ENCODE data around the gene PRDM10.

The PRDM10 gene

DNA sequence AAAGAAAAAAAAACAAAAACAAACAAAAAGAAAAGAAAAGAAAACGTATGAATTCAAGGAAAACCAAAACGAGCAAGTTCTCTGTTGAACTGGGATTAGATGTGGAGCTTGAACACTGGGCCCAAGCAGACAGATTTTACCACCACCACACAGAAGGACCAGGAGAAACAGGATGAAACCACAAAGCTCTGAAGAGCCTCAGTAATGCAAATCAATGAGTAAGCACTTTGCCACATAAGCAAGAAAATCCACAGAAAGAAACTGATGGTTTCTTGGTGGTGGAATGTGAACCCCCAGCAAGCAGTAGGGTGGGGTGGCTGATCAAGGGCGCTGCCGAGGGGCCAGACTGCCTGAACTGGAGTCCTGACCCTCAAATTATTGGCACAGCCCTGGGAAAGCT lies 56.4 kb downstream of the PRDM10 start:
- DNase-seq (ENCODE audit: low spot score): peak; percentile 5

DNA sequence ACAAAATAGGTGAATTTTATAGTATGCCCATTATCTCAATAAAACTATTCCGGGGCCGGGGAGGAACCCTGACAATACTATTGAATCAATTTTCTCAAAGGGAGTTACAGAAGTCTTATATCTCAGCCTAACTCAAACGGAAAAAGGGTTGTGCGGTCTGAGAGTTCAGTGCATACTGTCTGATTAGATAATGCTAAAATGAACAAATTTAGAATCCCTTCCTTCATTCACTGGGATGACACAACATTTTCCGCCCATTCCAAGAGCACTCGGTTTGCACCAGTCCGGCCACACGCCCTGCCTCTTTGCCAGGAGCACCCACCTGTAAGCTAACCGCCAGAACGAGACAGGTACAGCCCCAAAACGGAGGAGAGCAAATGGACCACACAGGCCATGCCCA lies 57.3 kb downstream of the PRDM10 start:
- DNase-seq (ENCODE audit: low spot score): no peak

DNA sequence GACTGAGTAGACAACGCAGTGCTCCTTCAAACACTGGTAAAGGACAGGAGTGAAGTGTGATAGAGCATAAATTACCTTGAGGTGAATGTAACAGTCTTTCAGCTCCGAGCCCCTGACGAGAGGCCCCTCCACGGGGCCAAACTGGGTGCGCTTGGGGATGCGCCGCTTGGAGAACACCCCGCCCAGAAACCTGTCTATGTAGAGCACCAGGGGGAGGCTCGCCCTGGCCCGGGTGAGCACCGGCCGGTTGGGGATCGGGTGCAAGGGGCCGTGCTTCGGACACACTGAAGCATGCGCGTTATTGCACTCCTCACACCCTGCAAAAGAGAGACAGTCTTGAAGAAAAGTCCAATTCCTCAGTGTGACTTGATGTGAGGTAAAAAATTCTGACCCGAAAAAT lies 57.9 kb downstream of the PRDM10 start:
- no peak for DNase-seq (ENCODE audit: low spot score)

DNA sequence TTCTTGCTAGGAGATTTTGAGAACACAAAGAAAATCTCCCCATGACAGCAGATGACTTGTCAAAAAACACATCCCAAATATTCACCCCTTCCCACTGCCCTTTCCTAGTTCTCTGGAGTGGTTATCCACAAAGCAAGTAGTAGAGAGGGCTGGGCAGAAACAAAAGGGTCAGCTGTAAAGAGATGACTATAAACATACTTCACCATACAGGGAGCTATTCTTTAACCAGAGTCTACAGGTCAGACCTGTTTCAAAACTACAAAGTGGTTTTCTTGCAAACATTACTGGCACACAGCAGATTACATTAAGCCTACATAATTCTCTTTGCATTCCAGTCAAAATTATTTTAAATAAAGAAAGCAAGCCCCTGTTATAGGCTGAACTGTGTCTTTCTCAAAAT lies 59.6 kb downstream of the PRDM10 start:
- DNase-seq (ENCODE audit: low spot score): no peak

DNA sequence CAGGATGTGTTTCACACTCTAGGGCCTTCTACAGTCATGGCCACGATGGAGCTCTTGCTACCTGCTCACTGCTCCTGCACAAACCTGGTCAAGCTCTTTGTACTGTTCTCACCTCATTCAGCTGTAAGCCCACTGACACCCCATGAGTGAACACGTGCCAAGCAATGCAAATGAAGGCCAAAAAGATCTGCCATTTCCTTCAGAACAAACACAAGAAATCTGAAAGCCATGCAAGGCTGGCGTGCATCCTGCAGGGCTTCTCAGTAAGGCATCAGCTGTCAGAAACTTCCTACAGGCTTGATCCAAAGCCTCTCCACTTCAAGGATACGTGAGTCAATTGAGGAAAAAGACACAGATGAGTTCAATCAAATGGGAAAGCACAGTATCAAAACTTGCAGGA lies 63.1 kb downstream of the PRDM10 start:
- no peak for DNase-seq (ENCODE audit: low spot score)

DNA sequence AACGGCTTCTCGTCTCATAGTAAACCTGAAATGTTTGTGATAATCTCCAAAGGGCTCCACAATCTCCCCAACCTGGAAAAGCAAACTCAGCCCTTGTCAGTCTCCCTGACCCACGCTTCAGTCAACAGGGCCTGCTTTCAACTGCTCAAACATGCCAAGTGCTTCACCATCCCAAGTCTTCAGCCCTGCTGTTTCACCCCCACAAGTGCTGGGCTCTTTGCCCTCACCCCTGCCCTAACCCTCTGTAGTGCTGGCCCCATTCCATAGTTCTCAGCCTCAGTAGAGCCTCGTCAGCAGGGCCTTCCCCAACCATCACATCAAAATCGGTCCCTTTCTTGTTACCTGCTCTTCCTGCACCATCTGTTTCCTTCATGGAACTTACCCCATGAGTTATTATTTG lies 63.9 kb downstream of the PRDM10 start:
- no peak for DNase-seq (ENCODE audit: low spot score)

DNA sequence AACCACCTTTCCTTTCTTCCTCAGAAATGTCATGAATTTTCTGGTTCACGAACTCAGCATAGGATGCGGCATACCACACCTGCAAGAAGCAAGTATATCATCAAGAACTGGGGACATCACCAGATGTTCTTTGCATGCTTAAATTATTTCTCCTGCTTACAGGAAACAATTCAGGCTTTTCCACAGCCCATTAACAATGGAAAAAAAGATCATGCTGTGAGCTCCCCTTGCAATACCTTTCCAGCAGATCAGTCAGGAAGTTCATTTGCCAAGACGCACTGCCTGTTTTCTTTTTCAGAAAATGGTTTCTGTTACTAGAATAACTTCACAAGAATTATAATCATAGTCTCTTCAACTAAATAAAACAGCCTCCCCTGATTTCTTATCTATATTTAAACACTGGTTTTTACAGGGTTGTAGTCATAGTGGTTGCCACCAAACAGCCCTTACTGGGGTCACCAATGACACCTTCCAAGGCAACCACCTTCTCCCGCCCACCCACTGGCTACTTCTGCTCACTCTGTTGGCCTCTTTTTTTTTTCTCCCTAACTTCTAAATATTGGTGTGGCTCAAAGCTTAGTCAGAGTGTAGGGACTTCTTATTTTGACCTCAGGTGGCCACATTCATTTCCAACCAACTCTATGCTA lies 64.9 kb downstream of the PRDM10 start:
- no peak for DNase-seq (ENCODE audit: low spot score)

DNA sequence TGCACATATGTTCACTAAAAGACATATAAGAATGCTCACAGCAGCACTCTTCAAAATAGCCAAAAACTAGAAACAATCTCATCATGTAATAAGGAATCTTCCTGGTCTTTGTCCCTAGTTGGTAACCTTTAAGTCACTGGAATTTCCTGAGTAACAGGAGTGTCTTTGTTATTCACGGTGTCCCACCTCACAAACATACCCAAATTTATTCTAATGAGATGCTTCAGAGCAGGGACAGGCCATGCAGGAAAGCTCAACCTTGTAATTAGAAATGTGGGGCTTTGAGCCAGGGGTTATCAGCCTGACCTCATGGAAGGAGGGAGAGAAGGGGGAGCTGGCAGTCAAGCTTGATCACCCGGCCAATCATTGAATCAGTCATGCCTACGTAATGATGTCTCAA lies 66.9 kb downstream of the PRDM10 start:
- DNase-seq (ENCODE audit: low spot score): no peak

DNA sequence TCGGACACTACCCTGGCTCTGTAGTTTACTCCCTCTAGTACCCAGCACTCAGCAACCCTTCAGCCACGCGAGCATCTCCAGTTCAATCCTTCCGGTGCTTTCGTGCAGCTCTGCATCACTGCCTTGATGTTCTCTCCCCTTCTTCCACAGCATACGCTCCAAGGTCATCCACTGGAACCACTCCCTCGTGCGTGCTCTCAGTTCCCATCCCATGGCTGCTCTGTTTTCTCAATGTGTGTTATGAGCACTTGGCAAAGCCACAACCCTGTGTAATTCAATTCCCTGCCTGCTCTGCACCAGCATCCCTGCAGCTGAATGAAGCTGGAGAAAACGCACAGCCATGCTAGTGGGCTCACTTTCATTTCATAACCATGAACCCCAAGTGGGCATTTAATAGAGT lies 68.7 kb downstream of the PRDM10 start:
- DNase-seq (ENCODE audit: low spot score): no peak

DNA sequence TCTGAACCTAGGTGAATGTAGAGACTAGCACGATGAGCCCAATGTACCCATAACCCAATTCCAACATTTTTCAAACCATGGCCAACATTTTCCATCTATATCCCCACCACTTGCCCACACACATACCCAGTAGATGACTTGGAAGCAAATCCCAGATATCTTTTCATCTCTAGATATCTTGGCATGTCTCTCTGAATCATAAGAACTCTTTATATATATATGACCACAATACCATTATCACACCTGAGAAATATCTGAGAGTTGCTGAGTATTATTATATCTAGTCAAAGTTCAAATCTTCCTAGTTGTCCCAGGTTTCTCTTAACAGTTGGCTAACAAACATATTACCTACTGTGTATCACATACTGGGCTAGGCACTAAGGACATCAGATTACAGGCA lies 69.4 kb downstream of the PRDM10 start:
- DNase-seq (ENCODE audit: low spot score): no peak

DNA sequence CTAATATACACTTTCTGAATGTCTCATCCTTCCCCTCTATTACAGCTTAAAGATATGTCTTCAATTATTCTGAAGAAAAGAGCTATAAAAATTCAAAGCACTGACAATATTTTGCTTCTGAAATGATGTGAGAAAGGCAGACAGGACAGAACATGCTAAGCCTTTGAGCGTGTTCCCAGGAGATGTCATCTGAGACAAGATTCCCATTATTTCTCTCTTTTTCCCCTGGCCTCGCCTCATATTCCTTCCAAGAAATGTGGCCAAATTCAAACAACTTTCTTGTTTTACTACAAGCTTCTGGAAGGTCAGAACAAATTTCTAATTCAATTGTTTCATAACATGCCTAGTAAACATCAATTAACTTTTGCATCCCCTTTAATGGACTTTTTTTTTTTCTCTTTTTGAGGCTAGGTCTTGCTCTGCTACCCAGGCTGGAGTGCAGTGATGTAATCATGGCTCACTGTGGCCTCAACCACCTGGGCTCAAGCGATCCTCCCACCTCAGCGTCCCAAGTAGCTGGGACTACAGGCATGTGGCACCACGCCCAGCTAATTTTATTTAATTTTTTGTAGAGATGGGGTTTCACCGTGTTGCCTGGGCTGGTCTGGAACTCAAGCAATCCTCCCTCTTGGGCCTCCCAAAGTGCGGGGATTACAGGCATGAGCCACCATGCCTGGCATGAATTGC lies 70.1 kb downstream of the PRDM10 start:
- DNase-seq (ENCODE audit: low spot score): no peak

DNA sequence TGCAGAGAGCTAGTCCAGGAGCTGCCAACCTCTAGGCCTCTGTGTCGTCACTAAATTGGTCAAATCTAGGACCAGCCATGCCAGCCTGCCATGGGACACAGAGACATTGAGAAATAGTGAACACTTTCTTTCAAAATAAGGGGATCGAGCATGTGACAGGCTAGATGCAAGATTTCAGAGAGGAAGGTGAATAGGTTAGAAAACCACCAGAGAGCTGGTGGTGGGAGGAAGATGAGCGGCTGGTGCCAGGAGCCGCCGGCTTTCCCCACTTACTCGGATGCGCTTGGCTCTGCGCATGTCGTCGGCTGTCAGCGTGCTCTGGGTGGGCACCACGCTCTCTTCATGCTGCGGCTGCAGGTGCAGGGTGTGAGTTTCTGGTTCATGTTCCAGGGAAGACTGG lies 71.9 kb downstream of the PRDM10 start:
- no peak for DNase-seq (ENCODE audit: low spot score)

DNA sequence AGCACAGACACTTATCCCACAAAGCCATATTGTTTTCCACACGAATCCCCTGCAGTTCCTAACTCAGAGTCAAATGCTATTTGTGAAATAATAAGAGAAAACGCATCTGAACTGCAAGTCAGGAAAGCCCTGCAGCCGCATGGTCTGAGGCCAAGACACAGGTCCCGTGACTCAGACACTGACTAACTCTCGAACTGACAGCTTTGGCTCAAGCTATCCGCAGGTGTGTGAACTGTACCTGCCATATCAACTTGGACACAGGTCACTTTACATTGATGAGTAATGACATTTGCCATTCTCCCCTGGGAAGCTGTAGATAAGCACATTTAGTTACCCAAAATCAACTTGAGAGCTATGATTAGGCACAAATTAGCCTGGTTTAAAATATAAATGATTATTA lies 72.3 kb downstream of the PRDM10 start:
- DNase-seq (ENCODE audit: low spot score): peak; percentile 62

DNA sequence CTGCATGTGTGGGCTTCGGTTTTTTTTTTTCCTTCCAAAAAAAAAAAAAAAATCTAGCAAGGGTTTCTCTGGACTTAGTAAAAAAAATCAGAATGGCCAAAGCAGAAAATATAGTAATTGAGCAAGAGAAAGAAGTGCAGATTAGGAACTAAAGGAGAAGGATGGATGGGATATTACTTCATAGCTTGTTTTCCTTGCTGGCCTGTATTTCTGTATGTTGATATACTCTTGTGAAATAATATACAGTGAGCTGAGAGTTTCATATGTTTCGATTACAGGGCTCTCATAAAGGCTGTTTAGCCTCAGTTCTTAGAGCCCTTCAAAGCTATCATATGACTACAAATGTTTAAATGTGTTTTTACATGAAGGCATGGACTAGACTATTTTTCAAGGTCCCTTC lies 72.9 kb downstream of the PRDM10 start:
- no peak for DNase-seq (ENCODE audit: low spot score)

DNA sequence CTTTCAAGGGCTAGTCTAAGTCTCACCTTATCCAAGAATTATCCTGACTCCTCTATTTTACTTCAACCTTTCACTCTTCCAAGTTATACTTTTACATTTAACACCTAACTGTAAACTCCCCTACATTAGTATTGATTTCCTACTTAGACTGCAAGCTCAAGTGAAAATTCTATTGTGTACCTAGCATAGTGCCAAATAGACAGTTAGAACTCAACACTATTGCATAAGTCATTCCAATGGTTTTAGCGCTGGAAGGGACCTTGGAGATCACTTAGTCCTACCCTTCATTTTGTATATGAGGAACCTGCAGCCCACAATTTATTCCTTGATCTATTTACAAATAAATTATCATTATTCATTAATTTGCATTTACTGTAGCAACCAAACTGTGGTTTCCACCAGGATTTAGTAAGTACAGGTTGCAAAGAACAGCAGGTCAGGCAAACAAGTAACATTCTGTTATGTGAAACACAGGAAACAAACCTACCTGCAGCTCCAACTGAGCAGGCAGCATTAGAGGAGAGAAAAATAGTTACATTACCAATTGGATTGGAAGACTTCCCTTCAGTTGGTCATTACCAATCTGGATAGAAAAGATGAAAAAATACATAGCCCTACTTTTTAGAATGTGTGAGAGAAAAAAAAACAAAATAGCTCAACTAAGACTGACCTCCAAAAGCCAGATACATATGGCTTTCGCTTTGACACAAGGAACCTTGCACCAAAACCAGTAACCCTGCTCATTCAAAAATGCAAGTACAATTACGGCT lies 73.5 kb downstream of the PRDM10 start:
- no peak for DNase-seq (ENCODE audit: low spot score)

DNA sequence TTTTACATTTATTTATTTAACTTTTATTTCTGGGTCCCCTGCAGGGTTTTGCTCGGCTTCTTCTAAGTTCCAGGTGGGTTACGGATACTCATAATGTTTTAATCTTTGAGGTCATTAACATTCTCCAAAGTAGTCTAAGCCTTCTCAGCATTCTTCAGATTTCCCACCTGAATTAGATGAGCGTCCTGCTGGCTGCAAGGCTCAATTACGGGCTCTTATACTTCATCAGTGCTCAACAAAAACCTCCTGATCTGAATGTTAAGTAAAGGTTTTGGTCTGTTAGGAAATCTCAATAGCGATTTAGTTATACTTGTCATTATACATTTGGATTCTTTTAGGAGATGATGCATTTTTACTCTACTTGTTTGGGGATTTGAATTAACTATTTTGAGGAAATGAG lies 80.0 kb downstream of the PRDM10 start:
- no peak for DNase-seq (ENCODE audit: low spot score)

DNA sequence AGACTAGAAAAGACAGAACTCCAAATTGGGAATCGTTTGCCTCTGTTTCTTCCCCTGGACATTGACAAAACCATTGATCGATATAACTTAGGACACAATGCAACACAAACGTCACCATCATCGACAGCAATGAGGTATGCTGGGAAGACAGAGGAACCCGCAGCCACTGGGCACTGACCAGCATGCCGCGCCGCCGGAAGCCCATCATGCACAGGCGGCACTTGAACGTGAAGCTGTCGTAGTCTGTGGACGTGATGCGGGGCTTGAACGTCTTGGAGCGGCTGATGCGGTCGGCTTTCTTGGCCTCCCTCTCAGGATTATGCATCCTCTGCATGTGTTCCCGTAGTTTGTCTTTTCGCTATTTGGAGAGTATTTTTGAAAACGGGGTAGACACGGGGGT lies 84.3 kb downstream of the PRDM10 start:
- no peak for DNase-seq (ENCODE audit: low spot score)

DNA sequence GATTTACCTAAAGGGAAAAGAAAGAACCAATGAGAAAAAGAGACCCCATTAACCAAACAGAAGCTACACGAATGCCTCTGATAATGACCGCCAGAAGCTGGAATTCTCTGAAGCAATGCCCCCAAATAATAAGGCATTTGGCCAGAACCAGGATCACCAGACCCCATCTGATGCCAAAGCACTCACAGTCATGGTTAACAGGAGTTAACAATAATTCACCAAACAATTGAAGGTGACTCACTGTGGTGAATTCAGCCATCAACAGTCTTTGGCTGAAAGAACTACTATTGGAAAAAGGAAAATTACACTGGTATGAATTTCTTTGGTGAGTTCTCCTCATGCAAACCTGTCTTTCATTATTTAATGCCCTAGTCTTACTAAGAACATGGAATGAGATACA lies 85.4 kb downstream of the PRDM10 start:
- DNase-seq (ENCODE audit: low spot score): peak; percentile 63

DNA sequence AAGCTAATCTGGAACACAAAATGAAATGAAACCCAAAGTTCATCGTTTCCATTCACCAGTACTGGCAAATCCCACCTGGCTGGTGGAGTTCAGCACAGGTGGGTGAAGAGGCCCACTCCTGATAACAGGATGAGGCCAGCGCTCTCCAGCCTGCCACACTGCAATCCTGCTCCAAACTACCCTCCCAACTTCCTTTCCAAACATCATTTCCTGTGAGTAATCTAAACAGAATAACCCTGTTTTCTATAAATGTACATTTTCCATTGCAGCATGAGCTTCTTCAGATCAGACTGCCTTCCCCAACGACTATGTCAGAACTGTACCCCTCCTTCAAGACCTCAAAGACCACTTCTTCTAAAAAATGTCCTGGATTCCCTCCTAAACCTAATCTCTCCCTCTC lies 91.3 kb downstream of the PRDM10 start:
- DNase-seq (ENCODE audit: low spot score): no peak

DNA sequence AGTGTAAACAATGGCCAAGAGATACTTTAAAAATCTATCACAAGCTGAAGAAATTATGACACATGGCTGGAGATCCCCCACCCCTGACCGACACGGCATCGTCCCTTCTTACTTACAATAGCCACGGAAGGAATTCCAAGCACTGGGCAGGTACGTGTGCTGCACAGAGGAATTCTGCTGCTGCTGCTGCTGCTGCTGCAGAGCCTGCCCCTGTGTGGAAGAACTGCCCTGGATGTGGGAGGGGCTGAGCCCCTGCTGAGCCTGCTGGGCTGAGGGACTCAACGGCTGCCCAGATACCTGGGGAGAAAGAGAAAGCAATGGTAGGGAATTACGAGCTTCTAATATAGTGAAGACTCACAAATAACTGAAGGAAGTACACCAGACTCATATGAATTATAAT lies 92.3 kb downstream of the PRDM10 start:
- no peak for DNase-seq (ENCODE audit: low spot score)

DNA sequence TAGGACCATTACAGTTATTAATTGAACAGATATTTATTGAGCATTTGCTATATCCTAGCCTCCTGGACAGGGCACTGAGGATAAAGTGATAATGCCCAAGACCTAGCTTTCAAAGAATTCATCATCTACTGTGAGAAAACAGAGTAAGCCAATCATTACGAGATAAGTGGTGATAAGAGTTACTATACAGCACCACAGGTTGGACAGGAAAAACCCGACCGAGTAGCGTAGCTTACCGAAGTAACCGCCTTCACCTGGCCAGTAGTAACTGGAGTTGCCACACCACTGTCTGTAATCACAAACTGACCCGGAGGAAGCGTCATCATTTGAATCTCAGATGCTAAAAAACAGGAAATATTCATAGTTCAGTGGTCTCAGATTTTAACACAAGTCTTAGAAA lies 97.2 kb downstream of the PRDM10 start:
- no peak for DNase-seq (ENCODE audit: low spot score)

DNA sequence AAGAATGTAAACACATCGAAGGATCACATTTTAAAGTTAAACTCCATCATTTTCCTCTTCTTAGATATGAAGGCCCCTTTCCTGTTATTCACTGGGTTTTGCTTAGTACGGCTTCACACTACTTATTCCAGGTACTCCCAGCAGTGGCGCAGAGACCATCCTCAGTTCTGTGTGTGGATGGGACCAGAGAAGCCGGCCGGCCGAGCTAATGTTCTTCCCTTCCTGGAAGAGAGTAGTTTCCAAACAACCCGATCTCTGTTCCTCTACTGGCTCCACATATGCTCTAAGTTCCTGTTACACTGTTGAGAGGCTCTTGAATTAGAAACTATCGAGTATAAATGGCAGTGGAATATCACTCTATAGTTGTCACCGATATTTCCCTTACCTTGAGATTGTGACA lies 106.6 kb downstream of the PRDM10 start:
- no peak for DNase-seq (ENCODE audit: low spot score)
